ENCODE results near the gene PRX.

The PRX gene

GRCh38 chr19:40413291-40413845 lies at the start of gene PRX:
TSS of gene PRX (minus strand) at chr19:40413378. CDS start at chr19:40407932, 5,446 bp downstream.
- no peaks in the 10 kb centered on the region for H4K20me1 ChIP-seq (ENCODE audit: insufficient read depth, low read length)
- H3K4me2 ChIP-seq (ENCODE audit: insufficient read depth, low read length): no peak within 1 kb of the TSS
- H3K9ac ChIP-seq (ENCODE audit: low read depth, low read length): no peak within 1 kb of the TSS
- no peaks in the 10 kb centered on the region for H3K79me2 ChIP-seq (ENCODE audit: insufficient read depth, low read length)
- no peak within 1 kb of the TSS for H3K4me3 ChIP-seq (ENCODE audit: low read depth in 1 of 2, low read length in 2 of 2)
- ATAC-seq (ENCODE audit: insufficient read depth, low read depth): no peak
- no peak for TF ChIP-seq CTCF (IDR thresholded peaks at IDR 0.05; ENCODE audit: borderline replicate concordance, extremely low read depth, low read length, poor library complexity, severe bottlenecking)
- no peak for TF ChIP-seq EZH2 (IDR thresholded peaks at IDR 0.05; ENCODE audit: borderline replicate concordance, low read depth, low read length, severe bottlenecking)
- no peak for DNase-seq
- no peaks in the 10 kb centered on the region for H3K4me1 ChIP-seq (ENCODE audit: insufficient read depth, low read length)
- no peaks in the 10 kb centered on the region for H3K27me3 ChIP-seq (ENCODE audit: insufficient read depth, low read length, poor library complexity)
- H3K36me3 ChIP-seq (ENCODE audit: insufficient read depth, low read length): no peaks in the 10 kb centered on the region
- H2AFZ ChIP-seq (ENCODE audit: low read depth, low read length): no peak within 1 kb of the TSS
- no peak within 1 kb of the TSS for H3K27ac ChIP-seq (ENCODE audit: low read length)
- no peaks in the 10 kb centered on the region for H3K9me3 ChIP-seq (ENCODE audit: insufficient read depth, low read length, severe bottlenecking)

DNA sequence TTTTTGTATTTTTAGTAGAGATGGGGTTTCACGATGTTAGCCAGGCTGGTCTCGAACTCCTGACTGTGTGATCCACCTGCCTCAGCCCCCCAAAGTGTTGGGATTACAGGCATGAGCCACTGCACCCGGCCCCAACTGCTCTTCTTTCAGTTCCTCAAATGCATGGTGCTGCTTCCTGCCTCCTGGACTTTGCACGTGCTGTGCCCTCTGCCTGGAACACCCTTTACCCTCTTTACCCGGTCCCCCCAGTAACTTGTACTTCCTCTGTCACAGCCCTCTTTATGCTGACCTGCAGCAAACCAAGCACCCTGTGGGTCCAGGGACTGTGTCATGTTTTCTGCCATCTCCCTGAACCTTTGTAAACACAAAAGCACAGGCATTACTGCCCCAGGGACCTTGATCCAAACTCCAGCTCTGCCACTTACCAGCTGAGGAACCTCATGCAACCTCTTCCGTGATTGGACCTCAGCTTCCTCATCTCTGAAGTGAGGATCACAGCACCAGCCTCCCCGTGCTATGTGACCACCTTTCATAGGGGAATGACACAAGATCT lies 48.6 kb upstream of the PRX start:
- no peaks in the 10 kb centered on the region for H3K27me3 ChIP-seq (ENCODE audit: insufficient read depth, low read length, poor library complexity)
- DNase-seq: no peak
- no peaks in the 10 kb centered on the region for H3K9me3 ChIP-seq (ENCODE audit: insufficient read depth, low read length, severe bottlenecking)
- H4K20me1 ChIP-seq (ENCODE audit: insufficient read depth, low read length): peaks cover 5% of the 10 kb centered on the region; the same call in 1 of the 2 replicates
- H3K4me1 ChIP-seq (ENCODE audit: insufficient read depth, low read length): peaks cover 20% of the 10 kb centered on the region
- 0 out of 2 replicates have a peak, but pooled peaks cover 4% of the 10 kb centered on the region for H3K36me3 ChIP-seq (ENCODE audit: insufficient read depth, low read length)
- no peak overlapping the region for H3K4me3 ChIP-seq (ENCODE audit: low read depth in 1 of 2, low read length in 2 of 2)
- H3K79me2 ChIP-seq (ENCODE audit: insufficient read depth, low read length): no peaks in the 10 kb centered on the region
- no peak for TF ChIP-seq EZH2 (IDR thresholded peaks at IDR 0.05; ENCODE audit: borderline replicate concordance, low read depth, low read length, severe bottlenecking)
- no peak for TF ChIP-seq CTCF (IDR thresholded peaks at IDR 0.05; ENCODE audit: borderline replicate concordance, extremely low read depth, low read length, poor library complexity, severe bottlenecking)
- ATAC-seq (ENCODE audit: insufficient read depth, low read depth): no peak
- no peak overlapping the region for H3K9ac ChIP-seq (ENCODE audit: low read depth, low read length)
- no peak overlapping the region for H2AFZ ChIP-seq (ENCODE audit: low read depth, low read length)
- H3K4me2 ChIP-seq (ENCODE audit: insufficient read depth, low read length): no peak overlapping the region
- H3K27ac ChIP-seq (ENCODE audit: low read length): no peak overlapping the region

DNA sequence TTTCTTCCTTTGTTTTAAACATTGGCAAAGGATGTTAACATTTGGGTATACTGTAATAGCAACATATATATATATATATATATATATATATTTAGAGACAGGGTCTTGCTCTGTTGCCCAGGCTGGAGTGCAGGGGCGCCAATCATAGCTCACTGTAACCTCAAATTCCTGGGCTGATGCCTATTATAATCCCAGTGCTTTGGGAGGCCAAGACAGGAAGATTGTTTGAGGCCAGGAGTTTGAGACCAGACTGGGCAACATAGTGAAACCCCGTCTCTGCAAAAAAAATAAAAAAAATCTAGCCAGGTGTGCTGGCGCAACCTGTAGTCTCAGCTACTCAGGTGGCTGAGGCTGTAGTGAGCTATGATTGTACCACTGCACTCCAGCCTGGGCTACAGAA lies 47.0 kb upstream of the PRX start:
- H3K4me1 ChIP-seq (ENCODE audit: insufficient read depth, low read length): peaks cover 11% of the 10 kb centered on the region
- H3K27me3 ChIP-seq (ENCODE audit: insufficient read depth, low read length, poor library complexity): no peaks in the 10 kb centered on the region
- no peak overlapping the region for H3K27ac ChIP-seq (ENCODE audit: low read length)
- H3K4me2 ChIP-seq (ENCODE audit: insufficient read depth, low read length): no peak overlapping the region
- H3K79me2 ChIP-seq (ENCODE audit: insufficient read depth, low read length): no peaks in the 10 kb centered on the region
- H2AFZ ChIP-seq (ENCODE audit: low read depth, low read length): no peak overlapping the region
- no peak for DNase-seq
- H3K9ac ChIP-seq (ENCODE audit: low read depth, low read length): no peak overlapping the region
- H3K9me3 ChIP-seq (ENCODE audit: insufficient read depth, low read length, severe bottlenecking): no peaks in the 10 kb centered on the region
- 0 out of 2 replicates have a peak, but pooled peaks cover 4% of the 10 kb centered on the region for H3K36me3 ChIP-seq (ENCODE audit: insufficient read depth, low read length)
- ATAC-seq (ENCODE audit: insufficient read depth, low read depth): no peak
- H4K20me1 ChIP-seq (ENCODE audit: insufficient read depth, low read length): no peaks in the 10 kb centered on the region
- no peak overlapping the region for H3K4me3 ChIP-seq (ENCODE audit: low read depth in 1 of 2, low read length in 2 of 2)
- no peak for TF ChIP-seq CTCF (IDR thresholded peaks at IDR 0.05; ENCODE audit: borderline replicate concordance, extremely low read depth, low read length, poor library complexity, severe bottlenecking)
- TF ChIP-seq EZH2 (IDR thresholded peaks at IDR 0.05; ENCODE audit: borderline replicate concordance, low read depth, low read length, severe bottlenecking): no peak
